Natural killer cell (primary cell): ENCODE results near the gene TCF4. TPM values are rescaled to one million over a fixed set of nuclear protein-coding genes. Genes with fewer than 3 reads are reported as not detected.

Experiments used
- ATAC-seq, 3 donors: fragments of 150-1000 bp in 2 of 3; fragments of 200-7000 bp in 1 of 3; cut with Tn5 transposase; 1 replicate in 1 of 3; 2 replicates in 2 of 3; pipeline ENCODE4 v1.10.0; 2021; ENCODE audit warnings: mild to moderate bottlenecking in 2 of 3, moderate library complexity in 2 of 3
- DNase-seq, 2 donors: peaks; one replicate each; pipeline versions ENCODE4 v3.0.0 to v3.0.0-alpha.2; 2013 to 2021; ENCODE audit warnings: mixed read lengths in 1 of 2
- H3K27ac ChIP-seq: one replicate; pipeline ENCODE4 v1.5.1; 2013; ENCODE audit warnings: mild to moderate bottlenecking, low read length
- H3K27me3 ChIP-seq: one replicate; pipeline ENCODE4 v1.6.1; 2013; ENCODE audit warnings: low read length; ENCODE audit not compliant: control insufficient read depth, insufficient read depth
- H3K36me3 ChIP-seq: one replicate; pipeline ENCODE4 v1.6.1; 2013; ENCODE audit warnings: low read length; ENCODE audit not compliant: control insufficient read depth, insufficient read depth
- H3K4me1 ChIP-seq: one replicate; pipeline ENCODE4 v1.6.1; 2013; ENCODE audit warnings: low read length; ENCODE audit not compliant: control insufficient read depth, insufficient read depth
- H3K4me3 ChIP-seq: one replicate; pipeline ENCODE4 v1.5.1; 2013; ENCODE audit warnings: low read length
- H3K9me3 ChIP-seq: one replicate; pipeline ENCODE4 v1.6.1; 2013; ENCODE audit warnings: low read length; ENCODE audit not compliant: control insufficient read depth, insufficient read depth
- H3K27ac Mint-ChIP-seq, 2 donors: one replicate each; pipeline ENCODE4 v1.8.0; 2022; ENCODE audit warnings: mild to moderate bottlenecking in 2 of 2, mixed read lengths in 2 of 2, moderate library complexity in 1 of 2
- H3K27me3 Mint-ChIP-seq, 2 donors: one replicate each; pipeline ENCODE4 v1.8.0; 2022; ENCODE audit warnings: low read depth in 2 of 2, mixed read lengths in 2 of 2
- H3K36me3 Mint-ChIP-seq: one replicate; pipeline ENCODE4 v1.8.0; 2022; ENCODE audit warnings: mixed read lengths
- H3K4me1 Mint-ChIP-seq, 2 donors: one replicate each; pipeline ENCODE4 v1.8.0; 2022; ENCODE audit warnings: mixed read lengths in 2 of 2
- H3K4me3 Mint-ChIP-seq: one replicate; pipeline ENCODE4 v1.8.0; 2022; ENCODE audit warnings: mild to moderate bottlenecking, moderate library complexity, mixed read lengths
- H3K9me3 Mint-ChIP-seq, 2 donors: one replicate each; pipeline ENCODE4 v1.8.0; 2022; ENCODE audit warnings: mixed read lengths in 2 of 2
- WGBS: methylation state at CpG from one replicate; pipeline ENCODE4 v1.1.7; 2013; ENCODE audit warnings: missing lambda C conversion rate; ENCODE audit not compliant: insufficient coverage; 5-methylcytosine and 5-hydroxymethylcytosine counted together
- intact Hi-C: fragments of 100-400 bp; cut with micrococcal nuclease; formaldehyde crosslinking; loops from one replicate; pipeline ENCODE4 v1.14.2; 2022
- total RNA-seq, 4 donors: library from RNA; stranded (reverse); fragments of 120-200 nt in 1 of 4; gene quantifications; one replicate each; pipeline versions ENCODE4 v1.2.3 to v1.2.4, GENCODE V29; 2013 to 2022
- TF ChIP-seq, protein P1 (sequence below): fragments of 200-600 bp; IDR thresholded peaks from one replicate; pipeline ENCODE4 v1.8.0; 2022; ENCODE audit warnings: antibody characterized with exemption

The TCF4 gene
- total RNA-seq, 3 donors from 2014 or later (not counting 1 experiment from before 2014, with no cell fraction given), result 8.3 to 16.5 (median 9.0) TPM

DNA sequence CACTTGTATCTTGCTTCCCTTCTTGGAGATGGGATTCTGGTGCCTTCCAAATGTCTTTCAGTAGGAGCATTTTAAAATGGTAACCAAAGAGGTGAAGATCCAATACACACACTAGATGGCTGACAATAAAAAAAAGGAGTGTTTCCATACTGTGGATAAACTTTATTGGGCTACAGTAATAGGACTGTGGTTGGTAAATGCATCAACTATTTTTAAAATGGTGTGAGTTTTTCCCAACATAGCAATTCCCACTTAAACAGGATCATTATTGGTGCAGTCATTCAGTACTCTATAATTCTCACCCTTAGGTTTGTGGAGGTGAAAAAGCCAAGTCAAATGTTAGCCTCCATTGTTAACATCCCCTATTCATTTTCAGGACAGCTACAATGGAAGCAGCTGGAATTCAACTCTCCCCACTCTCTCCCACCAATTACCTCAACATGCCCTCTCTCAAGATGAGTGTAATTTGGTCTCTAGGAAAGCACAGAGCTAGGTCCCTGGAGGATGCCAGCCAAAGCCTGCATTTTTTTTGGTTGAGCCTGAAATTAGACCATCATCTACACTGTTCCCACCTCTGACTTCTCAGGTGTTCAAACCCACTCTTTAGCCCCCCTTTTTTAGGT is 273.3 kb downstream of the TCF4 start:
- H3K9me3 ChIP-seq, result no peaks in the 10 kb centered on the region
- H3K36me3 ChIP-seq, result no peaks in the 10 kb centered on the region
- DNase-seq (no peak), ATAC-seq (no peak)
- intact Hi-C loops, result no loop called here
- H3K4me3 Mint-ChIP-seq, result no peak overlapping the region
- no peaks in the 10 kb centered on the region for H3K36me3 Mint-ChIP-seq
- H3K27me3 Mint-ChIP-seq, result peaks cover 0 to 8% of the 10 kb centered on the region in 2 donors
- H3K27ac ChIP-seq, result no peak overlapping the region
- no peak overlapping the region for H3K4me3 ChIP-seq
- H3K27ac Mint-ChIP-seq, result no peak overlapping the region
- no peaks in the 10 kb centered on the region for H3K27me3 ChIP-seq
- no peaks in the 10 kb centered on the region for H3K4me1 ChIP-seq
- TF ChIP-seq, protein P1, sequence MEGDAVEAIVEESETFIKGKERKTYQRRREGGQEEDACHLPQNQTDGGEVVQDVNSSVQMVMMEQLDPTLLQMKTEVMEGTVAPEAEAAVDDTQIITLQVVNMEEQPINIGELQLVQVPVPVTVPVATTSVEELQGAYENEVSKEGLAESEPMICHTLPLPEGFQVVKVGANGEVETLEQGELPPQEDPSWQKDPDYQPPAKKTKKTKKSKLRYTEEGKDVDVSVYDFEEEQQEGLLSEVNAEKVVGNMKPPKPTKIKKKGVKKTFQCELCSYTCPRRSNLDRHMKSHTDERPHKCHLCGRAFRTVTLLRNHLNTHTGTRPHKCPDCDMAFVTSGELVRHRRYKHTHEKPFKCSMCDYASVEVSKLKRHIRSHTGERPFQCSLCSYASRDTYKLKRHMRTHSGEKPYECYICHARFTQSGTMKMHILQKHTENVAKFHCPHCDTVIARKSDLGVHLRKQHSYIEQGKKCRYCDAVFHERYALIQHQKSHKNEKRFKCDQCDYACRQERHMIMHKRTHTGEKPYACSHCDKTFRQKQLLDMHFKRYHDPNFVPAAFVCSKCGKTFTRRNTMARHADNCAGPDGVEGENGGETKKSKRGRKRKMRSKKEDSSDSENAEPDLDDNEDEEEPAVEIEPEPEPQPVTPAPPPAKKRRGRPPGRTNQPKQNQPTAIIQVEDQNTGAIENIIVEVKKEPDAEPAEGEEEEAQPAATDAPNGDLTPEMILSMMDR, result no peak
- H3K4me1 Mint-ChIP-seq, result peaks cover 6 to 13% of the 10 kb centered on the region in 2 donors
- no peaks in the 10 kb centered on the region for H3K9me3 Mint-ChIP-seq

DNA sequence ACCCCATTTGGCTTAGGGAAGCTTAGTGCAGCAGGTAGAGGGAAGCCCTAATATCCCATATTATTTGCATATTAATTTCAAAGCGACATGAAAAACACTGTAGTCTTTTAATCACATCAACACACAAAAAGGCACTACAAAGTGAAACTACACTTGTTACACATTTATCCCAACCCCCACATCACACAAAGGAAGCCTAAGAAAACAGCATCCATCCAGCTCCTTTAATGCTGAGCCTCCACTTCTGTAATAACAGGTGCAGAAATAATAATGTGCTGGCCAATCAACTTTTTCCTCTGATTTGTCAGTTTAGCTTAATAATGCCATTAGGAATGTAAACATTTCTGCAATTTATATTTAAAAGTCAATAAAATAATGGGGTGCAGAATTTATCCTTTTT is 274.0 kb downstream of the TCF4 start:
- TF ChIP-seq, protein P1, result no peak
- Histone ChIP-seq H3K27ac (no peak overlapping the region), H3K36me3 (no peaks in the 10 kb centered on the region), H3K4me3 (no peak overlapping the region), H3K27me3 (no peaks in the 10 kb centered on the region), H3K9me3 (no peaks in the 10 kb centered on the region), H3K4me1 (no peaks in the 10 kb centered on the region)
- no peak for DNase-seq
- intact Hi-C loops, result no loop called here
- H3K36me3 Mint-ChIP-seq, result no peaks in the 10 kb centered on the region
- H3K4me1 Mint-ChIP-seq, result peaks cover 6 to 8% of the 10 kb centered on the region in 2 donors
- no peak overlapping the region for H3K27ac Mint-ChIP-seq
- H3K27me3 Mint-ChIP-seq, result peaks cover 0 to 8% of the 10 kb centered on the region in 2 donors
- ATAC-seq, result no peak
- H3K9me3 Mint-ChIP-seq, result no peaks in the 10 kb centered on the region
- no peak overlapping the region for H3K4me3 Mint-ChIP-seq
- WGBS, result 92% methylated on average over 1 of the region's 1 CpG

DNA sequence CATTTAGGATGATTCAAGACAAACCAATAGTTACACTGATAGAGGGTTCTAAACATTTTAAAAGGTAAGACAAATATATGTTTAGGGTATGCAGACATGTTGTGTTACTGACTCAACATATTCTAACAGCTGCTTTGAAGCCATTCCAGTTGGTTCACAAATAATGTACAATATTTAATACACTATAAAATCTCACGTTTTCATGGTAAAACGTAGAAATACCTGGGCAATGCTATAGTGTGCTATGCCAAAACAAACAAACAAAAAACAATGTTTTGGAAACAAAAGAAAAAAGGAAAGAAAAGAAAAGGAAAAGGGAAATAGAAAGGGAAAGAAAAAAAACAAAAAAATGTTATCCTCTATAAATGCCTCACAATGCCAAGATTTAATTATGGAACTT is 277.1 kb downstream of the TCF4 start:
- Histone ChIP-seq H3K4me3 (no peak overlapping the region), H3K4me1 (no peaks in the 10 kb centered on the region), H3K27ac (no peak overlapping the region), H3K36me3 (no peaks in the 10 kb centered on the region), H3K9me3 (no peaks in the 10 kb centered on the region), H3K27me3 (no peaks in the 10 kb centered on the region)
- H3K36me3 Mint-ChIP-seq, result no peaks in the 10 kb centered on the region
- TF ChIP-seq, protein P1, result no peak
- H3K27ac Mint-ChIP-seq, result no peak overlapping the region
- H3K4me1 Mint-ChIP-seq, result no peaks in the 10 kb centered on the region
- H3K9me3 Mint-ChIP-seq, result no peaks in the 10 kb centered on the region
- no CpG with 5 or more reads among the region's 2 CpGs for WGBS
- ATAC-seq, result no peak
- no peak overlapping the region for H3K4me3 Mint-ChIP-seq
- H3K27me3 Mint-ChIP-seq, result peaks cover 0 to 8% of the 10 kb centered on the region in 2 donors
- no peak for DNase-seq
- intact Hi-C loops, result no loop called here
